Measurements from ENCODE around the gene PEA15. TPM values are rescaled to one million over a fixed set of nuclear protein-coding genes. Genes with fewer than 3 reads are reported as not detected.

Gene PEA15
- total and polyA plus RNA-seq, 4 donors = 76.0 to 261 (median 136) TPM

DNA sequence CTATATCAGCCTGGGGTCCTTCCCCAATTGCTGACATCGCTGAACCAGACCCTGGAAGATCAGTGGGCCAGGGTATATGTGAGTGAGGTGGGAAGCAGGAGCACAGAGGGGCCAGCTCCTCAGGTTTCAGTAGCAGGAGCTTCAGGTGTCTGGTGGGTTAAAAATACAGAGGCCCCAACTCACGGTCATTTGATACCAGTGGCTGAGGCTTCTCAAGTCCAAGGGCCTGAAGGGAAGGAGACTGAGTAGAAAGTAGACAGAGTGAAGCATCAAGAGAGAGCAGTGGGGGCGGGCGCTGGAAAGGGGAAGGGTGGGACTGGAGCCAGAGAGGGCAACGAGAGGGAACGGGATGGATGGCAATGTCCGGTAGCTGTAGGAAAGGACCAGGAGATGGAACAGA lies 16.8 kb upstream of the PEA15 start:
- DNase-seq (no peak), ATAC-seq (ENCODE audit: insufficient read depth, low FRiP score) (no peak)
- Histone ChIP-seq H3K4me1 (ENCODE audit: control insufficient read depth in 5 of 5, insufficient read depth in 5 of 5, low read length in 5 of 5) (peaks cover 0 to 16% (median 3%) of the 10 kb centered on the region in 5 donors), H3K9ac (ENCODE audit: insufficient read depth in 1 of 2, low read length in 2 of 2) (no peak overlapping the region), H3K36me3 (ENCODE audit: control insufficient read depth in 4 of 4, insufficient read depth in 4 of 4, low read length in 4 of 4) (no peaks in the 10 kb centered on the region), H3K27me3 (ENCODE audit: control insufficient read depth in 3 of 3, insufficient read depth in 3 of 3, low read length in 2 of 3) (no peaks in the 10 kb centered on the region), H3K4me3 (no peak overlapping the region), H3K9me3 (ENCODE audit: control insufficient read depth in 4 of 4, insufficient read depth in 3 of 4, low read length in 3 of 4) (no peaks in the 10 kb centered on the region), H3K27ac (ENCODE audit: low read depth in 1 of 2, low read length in 1 of 2) (no peak overlapping the region)
- 88 to 90% methylated on average over 7 of the region's 7 CpGs for WGBS, 2 donors
- TF ChIP-seq, protein P1, sequence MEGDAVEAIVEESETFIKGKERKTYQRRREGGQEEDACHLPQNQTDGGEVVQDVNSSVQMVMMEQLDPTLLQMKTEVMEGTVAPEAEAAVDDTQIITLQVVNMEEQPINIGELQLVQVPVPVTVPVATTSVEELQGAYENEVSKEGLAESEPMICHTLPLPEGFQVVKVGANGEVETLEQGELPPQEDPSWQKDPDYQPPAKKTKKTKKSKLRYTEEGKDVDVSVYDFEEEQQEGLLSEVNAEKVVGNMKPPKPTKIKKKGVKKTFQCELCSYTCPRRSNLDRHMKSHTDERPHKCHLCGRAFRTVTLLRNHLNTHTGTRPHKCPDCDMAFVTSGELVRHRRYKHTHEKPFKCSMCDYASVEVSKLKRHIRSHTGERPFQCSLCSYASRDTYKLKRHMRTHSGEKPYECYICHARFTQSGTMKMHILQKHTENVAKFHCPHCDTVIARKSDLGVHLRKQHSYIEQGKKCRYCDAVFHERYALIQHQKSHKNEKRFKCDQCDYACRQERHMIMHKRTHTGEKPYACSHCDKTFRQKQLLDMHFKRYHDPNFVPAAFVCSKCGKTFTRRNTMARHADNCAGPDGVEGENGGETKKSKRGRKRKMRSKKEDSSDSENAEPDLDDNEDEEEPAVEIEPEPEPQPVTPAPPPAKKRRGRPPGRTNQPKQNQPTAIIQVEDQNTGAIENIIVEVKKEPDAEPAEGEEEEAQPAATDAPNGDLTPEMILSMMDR (IDR thresholded peaks at IDR 0.05; ENCODE audit: control extremely low read depth, extremely low read depth) = no peak

DNA sequence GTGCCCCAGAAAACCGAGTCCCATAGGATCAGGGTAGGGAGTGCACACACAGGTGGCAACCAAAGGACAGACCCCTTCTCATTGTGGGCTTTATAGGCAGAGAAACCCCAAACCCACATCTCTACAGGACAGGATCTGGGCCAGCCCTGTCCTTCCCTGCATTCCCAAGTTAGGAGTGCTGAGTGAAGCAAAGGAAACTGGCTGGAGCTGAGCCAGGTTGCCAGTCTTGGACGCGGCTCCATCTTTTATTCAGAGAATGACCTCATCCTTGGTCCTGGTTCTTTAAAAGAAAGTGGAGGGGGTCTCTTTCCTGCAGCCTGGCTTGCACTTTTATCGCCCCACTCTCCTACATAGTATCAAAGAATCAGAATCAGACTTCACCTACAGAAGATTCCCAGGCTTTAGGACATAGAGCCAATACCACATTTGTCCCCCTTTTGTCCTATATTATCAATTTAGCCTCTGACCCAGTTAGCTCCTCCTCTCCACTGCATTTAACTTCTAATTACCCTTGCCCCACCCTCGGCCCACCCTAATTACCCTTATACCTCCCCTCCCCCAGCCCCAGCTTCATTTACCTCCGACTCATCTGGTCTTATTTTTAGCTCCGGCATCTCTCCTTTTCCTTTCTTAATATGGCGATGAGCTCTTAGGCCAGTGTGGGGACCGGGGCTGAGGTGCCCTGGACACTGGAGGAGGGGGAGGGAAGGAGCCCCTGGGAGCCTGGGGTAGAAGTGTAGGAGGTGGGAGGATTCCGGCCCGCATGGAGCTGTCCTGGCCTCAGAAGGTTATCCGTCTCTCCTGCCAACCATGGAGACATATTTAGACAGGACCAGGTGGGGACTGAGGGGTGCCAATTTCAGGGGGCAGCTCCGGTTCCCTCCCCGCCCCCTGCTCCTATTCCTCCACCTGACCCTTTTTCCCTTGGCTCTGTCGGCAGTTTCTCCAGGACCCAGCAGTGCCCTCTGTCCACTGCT lies 15.2 kb upstream of the PEA15 start, which contains the start of gene CASQ1:
CASQ1 (plus strand) TSS at position 927 of the 977 bp plus-strand sequence. CDS start 177 bp downstream, outside the sequence.
- DNase-seq (peak; percentile 73 to 85 (median 80)), ATAC-seq (ENCODE audit: insufficient read depth, low FRiP score) (no peak)
- no peaks in the 10 kb centered on the region for H3K27me3 ChIP-seq (ENCODE audit: control insufficient read depth in 3 of 3, insufficient read depth in 3 of 3, low read length in 2 of 3)
- TF ChIP-seq, protein P1 (IDR thresholded peaks at IDR 0.05; ENCODE audit: control extremely low read depth, extremely low read depth) = no peak
- no peaks in the 10 kb centered on the region for H3K36me3 ChIP-seq (ENCODE audit: control insufficient read depth in 4 of 4, insufficient read depth in 4 of 4, low read length in 4 of 4)
- 70 to 86% methylated on average over 15 of the region's 15 CpGs for WGBS, 2 donors
- H3K4me3 ChIP-seq = no peak within 1 kb of the TSS
- H3K4me1 ChIP-seq (ENCODE audit: control insufficient read depth in 5 of 5, insufficient read depth in 5 of 5, low read length in 5 of 5) = peaks cover 0 to 19% (median 3%) of the 10 kb centered on the region in 5 donors
- no peaks in the 10 kb centered on the region for H3K9me3 ChIP-seq (ENCODE audit: control insufficient read depth in 4 of 4, insufficient read depth in 3 of 4, low read length in 3 of 4)
- no peak within 1 kb of the TSS for H3K9ac ChIP-seq (ENCODE audit: insufficient read depth in 1 of 2, low read length in 2 of 2)
- H3K27ac ChIP-seq (ENCODE audit: low read depth in 1 of 2, low read length in 1 of 2) = peak within 1 kb of the TSS in 1 of 2 donors; percentile 21

DNA sequence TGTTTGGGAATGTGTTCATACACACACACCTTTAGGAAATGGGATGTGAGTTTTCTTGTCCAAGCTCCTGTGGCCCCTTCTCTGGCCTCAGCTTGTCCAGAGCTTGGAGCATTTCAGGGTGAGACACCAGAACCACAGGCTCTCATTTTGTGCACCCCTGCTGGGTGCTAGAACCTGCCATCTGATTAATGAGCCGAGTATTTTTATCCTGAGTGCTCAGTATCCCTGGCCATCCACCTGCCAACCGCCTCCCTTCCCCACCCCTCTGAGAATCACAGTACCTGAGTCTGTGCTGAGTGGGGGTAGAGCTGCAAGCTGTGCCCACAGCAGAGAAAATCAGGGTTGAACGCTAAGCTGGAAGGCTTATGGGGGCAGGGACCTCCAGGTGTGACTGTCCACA lies 13.4 kb upstream of the PEA15 start:
- H3K27ac ChIP-seq (ENCODE audit: low read depth in 1 of 2, low read length in 1 of 2) = no peak overlapping the region
- H3K9ac ChIP-seq (ENCODE audit: insufficient read depth in 1 of 2, low read length in 2 of 2) = no peak overlapping the region
- ATAC-seq (ENCODE audit: insufficient read depth, low FRiP score) = no peak
- no peaks in the 10 kb centered on the region for H3K27me3 ChIP-seq (ENCODE audit: control insufficient read depth in 3 of 3, insufficient read depth in 3 of 3, low read length in 2 of 3)
- WGBS, 2 donors = 86 to 96% methylated on average over 3 of the region's 3 CpGs
- no peak overlapping the region for H3K4me3 ChIP-seq
- no peaks in the 10 kb centered on the region for H3K9me3 ChIP-seq (ENCODE audit: control insufficient read depth in 4 of 4, insufficient read depth in 3 of 4, low read length in 3 of 4)
- no peaks in the 10 kb centered on the region for H3K36me3 ChIP-seq (ENCODE audit: control insufficient read depth in 4 of 4, insufficient read depth in 4 of 4, low read length in 4 of 4)
- no peak for DNase-seq
- TF ChIP-seq, protein P1 (IDR thresholded peaks at IDR 0.05; ENCODE audit: control extremely low read depth, extremely low read depth) = no peak
- H3K4me1 ChIP-seq (ENCODE audit: control insufficient read depth in 5 of 5, insufficient read depth in 5 of 5, low read length in 5 of 5) = peaks cover 0 to 19% (median 3%) of the 10 kb centered on the region in 5 donors

All from lung (tissue), 12 donors.